Measurements from ENCODE around the gene PCBD1. TPM values are rescaled to one million over a fixed set of nuclear protein-coding genes. Genes with fewer than 3 reads are reported as not detected.

The PCBD1 gene
- total and polyA plus RNA-seq, 2 donors from 2014 or later: 90.1 to 371 TPM

DNA sequence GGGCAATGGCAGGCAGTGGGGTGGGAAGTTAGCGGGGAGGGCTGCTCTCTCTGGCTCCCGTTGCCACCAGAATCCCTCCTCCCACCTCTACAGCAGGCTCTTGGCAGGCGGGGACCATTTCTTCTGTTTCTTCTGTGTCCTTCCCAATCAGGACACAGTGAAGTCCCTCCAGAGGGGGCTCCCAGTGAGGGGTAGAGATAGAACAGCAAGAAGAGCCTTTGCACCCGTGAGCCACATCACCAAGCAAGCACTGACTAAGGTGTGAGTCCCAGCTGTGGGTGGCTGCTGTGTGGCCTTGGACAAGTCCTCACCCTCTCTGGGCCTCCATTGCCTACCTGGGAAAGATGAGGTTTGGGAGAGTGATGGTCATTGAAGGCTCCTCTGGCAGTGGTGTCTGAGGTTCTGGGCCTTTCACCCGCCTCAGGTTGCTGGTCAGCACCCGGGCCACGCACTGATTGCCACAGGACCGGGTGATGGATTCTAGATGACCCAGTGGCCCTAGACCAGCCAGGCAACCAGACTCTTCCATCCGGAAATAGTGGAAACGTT is 26.0 kb upstream of the PCBD1 start:
- H3K4me1 ChIP-seq (ENCODE audit: control insufficient read depth in 2 of 3, insufficient read depth in 2 of 3, low read depth in 1 of 3, low read length in 3 of 3): no peaks in the 10 kb centered on the region
- H3K27ac ChIP-seq (ENCODE audit: low read depth in 2 of 2, low read length in 2 of 2): no peak overlapping the region
- H3K36me3 ChIP-seq (ENCODE audit: control insufficient read depth in 2 of 3, insufficient read depth in 3 of 3, low read length in 3 of 3): no peaks in the 10 kb centered on the region
- intact Hi-C loops (cut with DNase I): loop anchor here (10.0 kb wide), 1 partner anchor 370 kb away; no protein-coding TSS in a partner anchor
- FAIRE-seq: no peak
- no peak for TF ChIP-seq CTCF (IDR thresholded peaks at IDR 0.05; ENCODE audit: borderline replicate concordance, extremely low read depth, insufficient read depth)
- DNase-seq: peak in 1 of 5 donors; percentile 34
- H3K27me3 ChIP-seq (ENCODE audit: control insufficient read depth, insufficient read depth, low read length): no peaks in the 10 kb centered on the region
- no peaks in the 10 kb centered on the region for H3K9me3 ChIP-seq (ENCODE audit: control insufficient read depth in 2 of 3, insufficient read depth in 1 of 3, low read length in 3 of 3)
- H3K9ac ChIP-seq (ENCODE audit: low read length in 3 of 3): no peak overlapping the region
- no peak overlapping the region for H3K4me3 ChIP-seq (ENCODE audit: low read length in 3 of 3)

DNA sequence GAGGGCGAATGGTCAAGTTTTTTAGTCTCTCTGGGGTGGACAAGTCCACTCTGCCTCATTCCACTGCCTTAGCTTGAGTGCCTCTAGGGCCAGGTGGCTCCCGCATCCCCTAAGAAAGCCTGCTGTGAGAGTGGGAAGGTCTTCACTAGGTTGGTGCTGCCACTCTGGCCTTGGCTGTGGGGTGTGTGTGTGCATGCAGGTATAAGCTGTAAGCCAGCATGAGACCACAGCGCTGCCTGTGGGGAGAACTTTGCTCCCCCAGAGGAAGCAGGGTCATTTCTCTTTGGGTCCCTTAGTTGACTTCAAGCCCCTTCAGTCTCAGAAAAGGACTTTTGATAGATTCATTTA is 25.5 kb upstream of the PCBD1 start:
- no peak for TF ChIP-seq CTCF (IDR thresholded peaks at IDR 0.05; ENCODE audit: borderline replicate concordance, extremely low read depth, insufficient read depth)
- Histone ChIP-seq H3K9me3 (ENCODE audit: control insufficient read depth in 2 of 3, insufficient read depth in 1 of 3, low read length in 3 of 3) (no peaks in the 10 kb centered on the region), H3K27ac (ENCODE audit: low read depth in 2 of 2, low read length in 2 of 2) (no peak overlapping the region), H3K9ac (ENCODE audit: low read length in 3 of 3) (no peak overlapping the region), H3K4me1 (ENCODE audit: control insufficient read depth in 2 of 3, insufficient read depth in 2 of 3, low read depth in 1 of 3, low read length in 3 of 3) (no peaks in the 10 kb centered on the region), H3K36me3 (ENCODE audit: control insufficient read depth in 2 of 3, insufficient read depth in 3 of 3, low read length in 3 of 3) (no peaks in the 10 kb centered on the region), H3K4me3 (ENCODE audit: low read length in 3 of 3) (no peak overlapping the region), H3K27me3 (ENCODE audit: control insufficient read depth, insufficient read depth, low read length) (no peaks in the 10 kb centered on the region)
- FAIRE-seq: no peak
- intact Hi-C loops (cut with DNase I): loop anchor here (10.0 kb wide), 1 partner anchor 371 kb away; no protein-coding TSS in a partner anchor
- no peak for DNase-seq

DNA sequence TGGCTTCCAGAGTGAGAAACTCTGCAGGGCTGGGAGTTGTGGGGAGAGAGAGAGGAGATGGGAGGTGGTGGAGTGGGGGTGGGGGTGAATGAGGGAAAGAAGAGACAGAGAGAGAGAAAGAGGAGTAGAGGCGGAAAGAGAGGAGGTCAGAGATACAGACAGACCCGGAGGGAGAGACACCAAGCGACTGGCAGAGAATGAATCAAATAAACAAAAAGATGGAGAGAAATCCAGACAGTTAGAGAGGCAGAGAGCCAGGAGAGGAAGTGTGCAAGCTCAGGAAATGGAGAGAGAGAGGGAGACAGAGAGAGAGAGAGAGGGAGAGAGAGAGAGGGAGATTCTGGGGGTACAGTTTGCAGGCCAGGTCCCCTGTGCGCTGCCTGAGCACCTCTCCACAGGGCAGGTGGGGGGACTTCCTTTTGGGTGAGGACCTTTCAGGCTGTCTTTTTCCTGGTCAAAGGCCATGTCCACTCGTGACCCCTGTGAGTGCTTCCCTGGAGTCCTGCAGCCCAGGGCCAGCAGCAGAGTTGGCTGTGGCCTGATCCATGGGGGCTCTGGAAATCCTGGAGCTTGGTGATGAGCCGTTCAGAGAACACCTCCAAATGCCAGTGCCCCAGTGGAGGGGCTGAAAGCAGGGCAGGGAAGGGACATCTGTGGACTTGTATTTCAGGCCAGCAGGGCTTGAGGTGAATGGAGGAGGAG is 25.0 kb upstream of the PCBD1 start:
- H3K36me3 ChIP-seq (ENCODE audit: control insufficient read depth in 2 of 3, insufficient read depth in 3 of 3, low read length in 3 of 3): no peaks in the 10 kb centered on the region
- TF ChIP-seq CTCF (IDR thresholded peaks at IDR 0.05; ENCODE audit: borderline replicate concordance, extremely low read depth, insufficient read depth): no peak
- DNase-seq (peak in 1 of 5 donors; percentile 51), FAIRE-seq (no peak)
- no peaks in the 10 kb centered on the region for H3K4me1 ChIP-seq (ENCODE audit: control insufficient read depth in 2 of 3, insufficient read depth in 2 of 3, low read depth in 1 of 3, low read length in 3 of 3)
- H3K27ac ChIP-seq (ENCODE audit: low read depth in 2 of 2, low read length in 2 of 2): no peak overlapping the region
- H3K27me3 ChIP-seq (ENCODE audit: control insufficient read depth, insufficient read depth, low read length): no peaks in the 10 kb centered on the region
- no peak overlapping the region for H3K4me3 ChIP-seq (ENCODE audit: low read length in 3 of 3)
- intact Hi-C loops (cut with DNase I): loop anchor here (10.0 kb wide), 1 partner anchor 371 kb away; no protein-coding TSS in a partner anchor
- no peak overlapping the region for H3K9ac ChIP-seq (ENCODE audit: low read length in 3 of 3)
- H3K9me3 ChIP-seq (ENCODE audit: control insufficient read depth in 2 of 3, insufficient read depth in 1 of 3, low read length in 3 of 3): no peaks in the 10 kb centered on the region
